ENCODE data around the gene AP1M1. TPM values are rescaled to one million over a fixed set of nuclear protein-coding genes. Genes with fewer than 3 reads are reported as not detected.

The AP1M1 gene
- total RNA-seq, 1 donor from 2014 or later: 76.5 TPM

DNA sequence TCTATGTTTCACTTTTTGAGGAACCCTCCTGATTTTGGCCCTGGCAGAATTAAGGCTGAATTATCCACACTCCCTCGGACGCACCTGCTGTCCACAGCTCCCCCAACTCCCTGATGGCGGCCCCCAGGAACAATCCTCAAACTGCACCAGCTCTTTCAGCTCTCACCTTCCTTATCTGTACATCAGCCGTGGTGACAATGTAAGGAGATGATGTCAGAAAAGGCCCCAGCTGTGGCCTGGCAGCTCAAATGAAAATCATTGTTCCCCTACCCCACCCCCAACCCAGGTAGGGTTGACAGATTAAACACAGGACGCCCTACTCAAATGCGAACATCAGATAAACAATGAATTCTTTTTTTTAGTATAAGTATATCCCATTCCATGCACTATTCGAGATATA is 91.9 kb downstream of the AP1M1 start:
- no peak for ATAC-seq

DNA sequence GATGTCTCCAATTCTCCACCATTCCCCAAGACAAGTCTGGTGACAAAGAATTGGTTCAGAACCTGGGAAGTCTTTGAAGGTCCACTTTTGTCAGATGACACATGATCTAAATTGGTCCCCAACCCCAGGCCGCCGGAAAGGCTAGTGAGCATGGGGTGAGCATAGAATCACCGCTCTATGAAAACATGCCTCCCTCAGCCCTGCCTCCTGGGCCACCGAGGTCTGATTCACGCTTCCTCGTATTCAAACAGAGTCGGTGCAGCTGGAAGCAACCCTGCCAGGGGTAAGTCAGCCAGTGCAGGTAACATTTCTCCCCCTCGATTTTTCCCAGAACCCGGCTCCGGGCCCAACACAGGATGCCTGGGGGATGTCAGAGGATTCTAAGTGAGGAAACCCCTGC is 93.0 kb downstream of the AP1M1 start:
- ATAC-seq (no peak), DNase-seq (ENCODE audit: low spot score) (no peak)

More for the DNA sequence above, 91.9 kb downstream of the AP1M1 start:
- no peak for DNase-seq (ENCODE audit: low spot score)

GRCh38 chr19:16293118-16294091 is 95.7 kb downstream of the AP1M1 start:
- peak; percentile 72 for ATAC-seq
- DNase-seq (ENCODE audit: low spot score): no peak

- DNase-seq (ENCODE audit: low spot score): no peak
- ATAC-seq: no peak
Observed at GRCh38 chr19:16295057-16295456, 97.3 kb downstream of the AP1M1 start.

Other genes starting within 250 kb of the AP1M1 start
- not detected for gene OR10H4, start 248.9 kb upstream of the AP1M1 start, total RNA-seq
- gene TPM4, start 121.4 kb upstream of the AP1M1 start, total RNA-seq: 21.0 TPM
- 56.5 TPM for gene RAB8A, start 86.0 kb upstream of the AP1M1 start, total RNA-seq
- 0.86 TPM for gene HSH2D, start 54.2 kb upstream of the AP1M1 start, total RNA-seq
- not detected for gene CIB3, start 24.4 kb upstream of the AP1M1 start, total RNA-seq
- 32.9 TPM for gene FAM32A, start 12.5 kb upstream of the AP1M1 start, total RNA-seq
- gene KLF2, start 126.9 kb downstream of the AP1M1 start, total RNA-seq: 8.5 TPM